Measurements from ENCODE around the gene QRFP.

GRCh38 chr9:130869250-130869649 is 27.4 kb downstream of the QRFP start:
- TF ChIP-seq CTCF (optimal IDR thresholded peaks at IDR 0.05 in 1 of 3, IDR thresholded peaks at IDR 0.05 in 1 of 3, conservative IDR thresholded peaks at IDR 0.05 in 1 of 3; ENCODE audit: extremely low read depth in 1 of 3, insufficient read depth in 2 of 3, low read length in 3 of 3): no peak
- TF ChIP-seq EZH2 (IDR thresholded peaks at IDR 0.05; ENCODE audit: low read length): no peak
